Neural progenitor cell (in vitro differentiated cells): ENCODE results near the gene AP1B1.

ENCODE experiments used
- CTCF ChIP-seq: fragments of 200-600 bp; sonication (generic); IDR thresholded peaks from 2 replicates; pipeline ENCODE4 v1.5.1; 2017; ENCODE audit warnings: antibody characterized with exemption, mild to moderate bottlenecking
- EZH2 ChIP-seq: fragments of 200-600 bp; sonication (generic); IDR thresholded peaks from 2 replicates; pipeline ENCODE4 v1.6.1; 2017; ENCODE audit warnings: antibody characterized with exemption, mild to moderate bottlenecking, moderate library complexity

- no peak for TF ChIP-seq EZH2
- no peak for TF ChIP-seq CTCF
Measured at GRCh38 chr22:29310065-29310862, 78.1 kb downstream of the AP1B1 start.
